ENCODE data around the gene RYR1. TPM values are rescaled to one million over a fixed set of nuclear protein-coding genes. Genes with fewer than 3 reads are reported as not detected.
A peak's percentile ranks its signal among the peaks of the same experiment; 100 is the strongest.

The RYR1 gene
- total RNA-seq, 1 experiment from 2014 or later: 4.1 TPM

DNA sequence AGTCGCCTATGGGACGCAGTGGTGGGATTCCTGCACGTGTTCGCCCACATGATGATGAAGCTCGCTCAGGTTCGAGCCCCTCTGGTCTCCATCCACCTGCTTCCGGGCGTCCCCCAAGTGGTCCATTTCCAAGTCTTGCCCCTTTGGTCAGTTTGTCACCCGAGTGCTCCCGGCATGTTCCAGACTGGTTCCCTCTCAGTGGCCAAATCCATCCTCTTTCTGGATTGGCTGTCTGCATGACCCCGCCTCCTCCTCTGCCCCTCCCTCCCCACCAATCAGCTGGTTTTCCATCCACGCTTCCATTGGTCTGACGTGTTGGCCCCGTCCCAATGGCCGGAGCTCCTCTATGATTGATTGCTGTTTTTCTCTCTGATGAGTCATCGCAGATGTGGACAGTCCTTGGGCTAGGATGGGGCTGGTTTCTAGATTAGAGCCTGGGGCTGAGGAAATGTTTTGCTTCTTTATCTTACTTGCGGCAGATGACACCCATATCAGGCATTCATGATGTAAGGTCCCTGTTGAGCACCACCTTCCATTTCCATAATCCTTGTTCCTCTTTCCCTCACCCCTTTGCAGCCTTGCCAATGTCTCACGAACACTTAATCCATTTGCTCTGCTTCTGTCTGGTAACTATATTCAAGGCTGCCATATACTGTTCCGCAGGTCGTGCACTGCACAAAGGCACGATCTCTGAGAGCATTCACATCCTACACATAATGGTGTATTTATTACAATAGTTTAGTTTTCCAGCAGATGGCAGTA lies 110.5 kb downstream of the RYR1 start:
- H3K9me2 ChIP-seq (ENCODE audit: insufficient read depth): no peaks in the 10 kb centered on the region
- H3K27ac ChIP-seq (ENCODE audit: low read depth, low read length): peak overlapping the region; percentile 66
- peak overlapping the region; percentile 37 for H3K9ac ChIP-seq (ENCODE audit: low read length)
- DNase-seq (ENCODE audit: low read depth, low spot score) (peak; percentile 87), ATAC-seq (peak; percentile 89)
- H3K9me3 ChIP-seq (ENCODE audit: control insufficient read depth in 1 of 2, insufficient read depth in 1 of 2, low read depth in 1 of 2, low read length in 2 of 2): no peaks in the 10 kb centered on the region
- peaks cover 10 to 21% of the 10 kb centered on the region in 2 experiments for H3K4me1 ChIP-seq (ENCODE audit: control insufficient read depth in 1 of 2, insufficient read depth in 2 of 2, low read length in 2 of 2)
- H4K20me1 ChIP-seq (ENCODE audit: insufficient read depth): no peaks in the 10 kb centered on the region
- H2AFZ ChIP-seq (ENCODE audit: low read depth, low read length, poor library complexity, severe bottlenecking): peak overlapping the region; percentile 55
- CTCF ChIA-PET: interaction anchor here (0.7 to 2.6 kb wide), 12 partner anchors 11 to 387 kb away, joined by 3 to 16 read pairs (median 4); partner anchors contain the start of genes EIF3K, FAM98C, MRPS12 and SARS2
- H3K27me3 ChIP-seq (ENCODE audit: insufficient read depth, low read length): no peaks in the 10 kb centered on the region
- RAD21 ChIA-PET (ENCODE audit: low non-redundant PET in 1 of 2, low total read pairs in 2 of 2, uncharacterized antibody in 2 of 2, unreplicated experiment in 2 of 2): no interaction called here
- H3K36me3 ChIP-seq (ENCODE audit: control insufficient read depth in 1 of 2, insufficient read depth in 2 of 2, low read length in 2 of 2): no peaks in the 10 kb centered on the region
- peak overlapping the region; percentile 86 for H3K4me2 ChIP-seq (ENCODE audit: low read length)
- POLR2A ChIA-PET: interaction anchor here (0.8 to 1.0 kb wide), 2 partner anchors 27 to 75 kb away, joined by 3 to 8 read pairs; partner anchors contain the start of gene EIF3K
- BruUV-seq (replicated peaks): no TSS peak
- H3K4me3 ChIP-seq (replicated peaks in 1 of 2; ENCODE audit: low read depth in 1 of 2, low read length in 2 of 2): peak overlapping the region; percentile 34 to 49
- intact Hi-C loops (cut with micrococcal nuclease): loop anchor here (1.0 kb wide), 2 partner anchors 90 to 386 kb away; partner anchors contain the start of genes MRPS12 and SARS2
- H3K79me2 ChIP-seq (ENCODE audit: insufficient read depth, low read length): no peaks in the 10 kb centered on the region
- no peak for TF ChIP-seq EGR1 (IDR thresholded peaks at IDR 0.05; ENCODE audit: low read depth)
- no peak for TF ChIP-seq ELF1 (IDR thresholded peaks at IDR 0.05; ENCODE audit: borderline replicate concordance, low read depth)
- no peak for TF ChIP-seq TCF7L2 (IDR thresholded peaks at IDR 0.05; ENCODE audit: borderline replicate concordance, extremely low read depth, insufficient read depth, insufficient read length)
- no peak for TF ChIP-seq SRF (IDR thresholded peaks at IDR 0.05; ENCODE audit: low read depth)
- TF ChIP-seq EZH2phosphoT487 (IDR thresholded peaks at IDR 0.05; ENCODE audit: borderline replicate concordance): no peak
- TF ChIP-seq CBX3 (IDR thresholded peaks at IDR 0.05; ENCODE audit: low read depth): no peak; the same call in 1 of the 2 replicates
- TF ChIP-seq JUND (IDR thresholded peaks at IDR 0.05): peak; percentile 84
- TF ChIP-seq POLR2A (IDR thresholded peaks at IDR 0.05; ENCODE audit: borderline replicate concordance, extremely low read depth, insufficient read depth, insufficient read length): peak; percentile 55
- no peak for TF ChIP-seq ZNF274 (IDR thresholded peaks at IDR 0.05; ENCODE audit: low read depth, low read length)
- no peak for TF ChIP-seq POLR2AphosphoS5 (IDR thresholded peaks at IDR 0.05; ENCODE audit: low read depth, low read length)
- TF ChIP-seq CEBPB (IDR thresholded peaks at IDR 0.05; ENCODE audit: low read depth): no peak
- no peak for TF ChIP-seq ZFX (IDR thresholded peaks at IDR 0.05)
- no peak for TF ChIP-seq YY1 (IDR thresholded peaks at IDR 0.05; ENCODE audit: extremely low read depth, insufficient replicate concordance, low read depth, low read length)
- peak; percentile 61; the same call in 1 of the 2 replicates for TF ChIP-seq SP1 (IDR thresholded peaks at IDR 0.05; ENCODE audit: low read depth)
- TF ChIP-seq FOSL1 (IDR thresholded peaks at IDR 0.05; ENCODE audit: low read depth): peak; percentile 72
- TF ChIP-seq, protein P1, sequence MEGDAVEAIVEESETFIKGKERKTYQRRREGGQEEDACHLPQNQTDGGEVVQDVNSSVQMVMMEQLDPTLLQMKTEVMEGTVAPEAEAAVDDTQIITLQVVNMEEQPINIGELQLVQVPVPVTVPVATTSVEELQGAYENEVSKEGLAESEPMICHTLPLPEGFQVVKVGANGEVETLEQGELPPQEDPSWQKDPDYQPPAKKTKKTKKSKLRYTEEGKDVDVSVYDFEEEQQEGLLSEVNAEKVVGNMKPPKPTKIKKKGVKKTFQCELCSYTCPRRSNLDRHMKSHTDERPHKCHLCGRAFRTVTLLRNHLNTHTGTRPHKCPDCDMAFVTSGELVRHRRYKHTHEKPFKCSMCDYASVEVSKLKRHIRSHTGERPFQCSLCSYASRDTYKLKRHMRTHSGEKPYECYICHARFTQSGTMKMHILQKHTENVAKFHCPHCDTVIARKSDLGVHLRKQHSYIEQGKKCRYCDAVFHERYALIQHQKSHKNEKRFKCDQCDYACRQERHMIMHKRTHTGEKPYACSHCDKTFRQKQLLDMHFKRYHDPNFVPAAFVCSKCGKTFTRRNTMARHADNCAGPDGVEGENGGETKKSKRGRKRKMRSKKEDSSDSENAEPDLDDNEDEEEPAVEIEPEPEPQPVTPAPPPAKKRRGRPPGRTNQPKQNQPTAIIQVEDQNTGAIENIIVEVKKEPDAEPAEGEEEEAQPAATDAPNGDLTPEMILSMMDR (IDR thresholded peaks at IDR 0.05 in 2 of 3, conservative IDR thresholded peaks at IDR 0.05 in 1 of 3; ENCODE audit: borderline replicate concordance in 1 of 3, insufficient read depth in 1 of 3, low read depth in 2 of 3, low read length in 2 of 3): peak in 2 of 3 experiments; percentile 57 to 80; a peak in 5 of 6 replicates
- no peak for TF ChIP-seq EZH2 (IDR thresholded peaks at IDR 0.05)
- TF ChIP-seq, protein P2, sequence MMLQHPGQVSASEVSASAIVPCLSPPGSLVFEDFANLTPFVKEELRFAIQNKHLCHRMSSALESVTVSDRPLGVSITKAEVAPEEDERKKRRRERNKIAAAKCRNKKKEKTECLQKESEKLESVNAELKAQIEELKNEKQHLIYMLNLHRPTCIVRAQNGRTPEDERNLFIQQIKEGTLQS (IDR thresholded peaks at IDR 0.05): no peak
- TF ChIP-seq RAD21 (IDR thresholded peaks at IDR 0.05; ENCODE audit: low read depth): no peak
- TF ChIP-seq, protein P3, sequence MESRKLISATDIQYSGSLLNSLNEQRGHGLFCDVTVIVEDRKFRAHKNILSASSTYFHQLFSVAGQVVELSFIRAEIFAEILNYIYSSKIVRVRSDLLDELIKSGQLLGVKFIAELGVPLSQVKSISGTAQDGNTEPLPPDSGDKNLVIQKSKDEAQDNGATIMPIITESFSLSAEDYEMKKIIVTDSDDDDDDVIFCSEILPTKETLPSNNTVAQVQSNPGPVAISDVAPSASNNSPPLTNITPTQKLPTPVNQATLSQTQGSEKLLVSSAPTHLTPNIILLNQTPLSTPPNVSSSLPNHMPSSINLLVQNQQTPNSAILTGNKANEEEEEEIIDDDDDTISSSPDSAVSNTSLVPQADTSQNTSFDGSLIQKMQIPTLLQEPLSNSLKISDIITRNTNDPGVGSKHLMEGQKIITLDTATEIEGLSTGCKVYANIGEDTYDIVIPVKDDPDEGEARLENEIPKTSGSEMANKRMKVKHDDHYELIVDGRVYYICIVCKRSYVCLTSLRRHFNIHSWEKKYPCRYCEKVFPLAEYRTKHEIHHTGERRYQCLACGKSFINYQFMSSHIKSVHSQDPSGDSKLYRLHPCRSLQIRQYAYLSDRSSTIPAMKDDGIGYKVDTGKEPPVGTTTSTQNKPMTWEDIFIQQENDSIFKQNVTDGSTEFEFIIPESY (IDR thresholded peaks at IDR 0.05; ENCODE audit: extremely low read depth, insufficient replicate concordance, low read length): no peak
- TF ChIP-seq, protein P4, sequence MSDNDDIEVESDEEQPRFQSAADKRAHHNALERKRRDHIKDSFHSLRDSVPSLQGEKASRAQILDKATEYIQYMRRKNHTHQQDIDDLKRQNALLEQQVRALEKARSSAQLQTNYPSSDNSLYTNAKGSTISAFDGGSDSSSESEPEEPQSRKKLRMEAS (IDR thresholded peaks at IDR 0.05): peak; percentile 36; the same call in 1 of the 2 replicates
- peak; percentile 32; the same call in 1 of the 2 replicates for TF ChIP-seq SIN3A (IDR thresholded peaks at IDR 0.05; ENCODE audit: low read depth)

All from HCT116 (cell line).